Fibroblast of villous mesenchyme (primary cell): ENCODE results near the gene SLC25A13. TPM values are rescaled to one million over a fixed set of nuclear protein-coding genes. Genes with fewer than 3 reads are reported as not detected.

Experiments used
- DNase-seq: peaks from one replicate; pipeline ENCODE4 v3.0.0-alpha.2; 2010; ENCODE audit warnings: low read depth
- H3K4me3 ChIP-seq: 2 replicates; pipeline ENCODE4 v1.5.1; 2011; ENCODE audit warnings: low read depth, mild to moderate bottlenecking, low read length
- total RNA-seq: library from RNA; depleted of rRNA; stranded (reverse); fragments of >200 nt; gene quantifications from 2 replicates; pipeline ENCODE4 v1.2.3, GENCODE V29; 2012
- TF ChIP-seq, protein P1 (sequence below): IDR thresholded peaks from 2 replicates; pipeline ENCODE4 v1.5.1; 2012; ENCODE audit warnings: low read depth, mild to moderate bottlenecking, low read length; ENCODE audit not compliant: insufficient read depth

SLC25A13 gene
- total RNA-seq, 1 donor: 22.5 TPM

DNA sequence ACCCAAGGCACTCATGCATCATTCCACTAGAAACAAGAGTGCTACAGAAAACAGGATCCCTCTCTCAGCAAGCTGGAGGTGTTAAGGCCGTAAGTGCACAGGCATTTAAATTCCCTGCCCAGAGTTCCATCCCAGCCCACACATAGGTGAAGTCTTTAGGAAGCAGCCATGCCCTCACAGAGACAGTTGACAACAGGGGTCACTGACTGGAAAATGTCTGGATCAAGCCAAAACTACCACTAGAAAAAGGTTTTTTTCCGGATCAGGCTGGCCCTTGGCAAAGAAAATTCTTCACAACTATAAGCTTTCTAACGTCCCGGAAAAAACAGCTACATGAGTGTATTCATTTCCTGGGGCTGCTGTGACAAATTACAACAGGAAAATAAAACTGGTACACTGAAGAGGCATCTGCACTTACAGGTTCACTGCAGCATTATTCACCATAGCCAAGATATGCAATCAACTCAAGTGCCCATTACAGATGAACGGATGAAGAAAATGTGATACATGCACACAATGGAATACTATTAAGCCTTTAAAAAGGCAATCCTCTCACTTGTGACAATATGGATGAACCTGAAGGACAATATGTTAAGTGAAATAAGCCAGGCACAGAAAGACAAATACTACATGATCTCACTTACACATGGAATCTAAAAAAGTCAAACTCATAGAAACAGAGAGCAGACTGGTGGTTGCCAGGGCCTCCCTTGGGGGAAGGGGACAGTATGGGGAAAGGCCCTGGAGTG lies 52.5 kb downstream of the SLC25A13 start:
- TF ChIP-seq, protein P1, sequence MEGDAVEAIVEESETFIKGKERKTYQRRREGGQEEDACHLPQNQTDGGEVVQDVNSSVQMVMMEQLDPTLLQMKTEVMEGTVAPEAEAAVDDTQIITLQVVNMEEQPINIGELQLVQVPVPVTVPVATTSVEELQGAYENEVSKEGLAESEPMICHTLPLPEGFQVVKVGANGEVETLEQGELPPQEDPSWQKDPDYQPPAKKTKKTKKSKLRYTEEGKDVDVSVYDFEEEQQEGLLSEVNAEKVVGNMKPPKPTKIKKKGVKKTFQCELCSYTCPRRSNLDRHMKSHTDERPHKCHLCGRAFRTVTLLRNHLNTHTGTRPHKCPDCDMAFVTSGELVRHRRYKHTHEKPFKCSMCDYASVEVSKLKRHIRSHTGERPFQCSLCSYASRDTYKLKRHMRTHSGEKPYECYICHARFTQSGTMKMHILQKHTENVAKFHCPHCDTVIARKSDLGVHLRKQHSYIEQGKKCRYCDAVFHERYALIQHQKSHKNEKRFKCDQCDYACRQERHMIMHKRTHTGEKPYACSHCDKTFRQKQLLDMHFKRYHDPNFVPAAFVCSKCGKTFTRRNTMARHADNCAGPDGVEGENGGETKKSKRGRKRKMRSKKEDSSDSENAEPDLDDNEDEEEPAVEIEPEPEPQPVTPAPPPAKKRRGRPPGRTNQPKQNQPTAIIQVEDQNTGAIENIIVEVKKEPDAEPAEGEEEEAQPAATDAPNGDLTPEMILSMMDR: no peak
- DNase-seq: no peak
- no peak overlapping the region for H3K4me3 ChIP-seq

DNA sequence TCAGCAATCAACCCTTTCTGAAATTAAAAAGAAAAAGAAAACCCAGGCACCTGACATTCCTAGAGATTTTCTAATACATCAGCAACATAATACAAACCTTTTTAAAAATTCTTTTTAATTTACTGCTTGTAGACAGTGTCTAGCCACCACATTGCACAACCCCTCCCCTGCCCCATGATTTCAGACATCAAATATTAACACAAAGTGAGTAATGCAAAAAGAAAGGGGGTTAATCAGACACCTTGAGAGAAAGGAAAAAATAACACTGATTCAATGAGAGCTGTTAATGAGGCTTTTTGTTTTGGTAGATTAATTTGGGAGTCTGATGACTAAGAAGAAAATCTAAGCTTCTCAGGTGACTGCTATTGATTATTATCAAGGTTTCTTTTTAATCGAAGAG lies 55.3 kb downstream of the SLC25A13 start:
- H3K4me3 ChIP-seq: no peak overlapping the region
- TF ChIP-seq, protein P1: no peak
- no peak for DNase-seq

DNA sequence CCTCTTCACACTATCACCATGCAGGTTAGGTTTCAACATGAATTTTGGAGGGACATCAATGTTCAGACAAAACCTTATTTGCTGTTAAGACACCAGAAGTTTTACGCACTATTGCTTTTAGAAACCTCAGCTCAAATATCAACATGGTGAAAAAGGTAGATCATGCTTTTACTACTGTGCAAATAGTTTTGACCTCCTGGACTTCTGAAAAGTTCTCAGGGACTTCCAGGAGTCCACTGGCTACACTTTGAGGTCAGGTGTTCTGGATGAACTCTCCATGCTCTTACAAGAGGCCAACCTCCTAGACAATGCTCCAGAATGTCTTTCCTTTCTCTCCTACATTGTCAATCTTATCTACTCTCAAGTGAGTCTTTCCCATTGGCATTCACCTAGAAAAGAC lies 55.9 kb downstream of the SLC25A13 start:
- H3K4me3 ChIP-seq: no peak overlapping the region
- no peak for DNase-seq
- TF ChIP-seq, protein P1: no peak

DNA sequence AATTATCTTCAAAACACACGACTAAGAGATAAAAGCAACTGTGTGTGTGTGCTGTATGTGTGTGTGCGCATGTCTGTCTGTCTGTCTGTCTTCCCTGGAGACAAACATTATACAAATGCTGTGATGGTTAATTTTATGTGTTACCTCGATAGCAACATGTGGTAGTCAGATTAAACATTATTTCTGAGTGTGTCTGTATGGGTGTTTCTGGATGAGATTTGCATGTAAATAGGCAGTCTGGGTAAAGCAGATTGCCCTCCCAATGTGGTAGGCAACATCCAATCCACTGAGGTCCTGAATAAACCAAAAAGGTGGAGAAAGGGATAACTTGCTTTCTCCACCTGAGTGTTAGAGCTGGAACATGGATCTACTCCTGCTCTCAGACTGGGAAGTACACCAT lies 67.9 kb downstream of the SLC25A13 start:
- H3K4me3 ChIP-seq: no peak overlapping the region
- DNase-seq: no peak
- TF ChIP-seq, protein P1: no peak

DNA sequence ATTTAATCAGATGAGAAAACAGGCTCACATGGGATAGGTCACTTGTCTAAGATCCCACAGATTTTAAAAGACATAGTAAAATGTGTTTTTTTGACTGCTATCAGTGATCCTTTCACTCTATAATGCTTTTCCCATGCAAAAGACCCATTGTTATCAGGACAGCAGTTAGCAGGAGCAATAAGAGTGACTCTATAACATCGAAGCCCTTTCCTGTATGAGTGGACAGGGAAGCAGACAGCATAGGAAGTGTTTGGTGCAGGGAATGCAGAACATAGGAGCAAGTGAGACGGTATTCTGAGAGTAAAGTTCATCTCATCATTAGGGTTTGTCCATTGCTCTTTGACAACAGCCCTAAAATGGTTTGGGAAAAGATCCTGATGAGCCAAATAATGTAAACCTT lies 68.5 kb downstream of the SLC25A13 start:
- no peak overlapping the region for H3K4me3 ChIP-seq
- no peak for DNase-seq
- TF ChIP-seq, protein P1: no peak

DNA sequence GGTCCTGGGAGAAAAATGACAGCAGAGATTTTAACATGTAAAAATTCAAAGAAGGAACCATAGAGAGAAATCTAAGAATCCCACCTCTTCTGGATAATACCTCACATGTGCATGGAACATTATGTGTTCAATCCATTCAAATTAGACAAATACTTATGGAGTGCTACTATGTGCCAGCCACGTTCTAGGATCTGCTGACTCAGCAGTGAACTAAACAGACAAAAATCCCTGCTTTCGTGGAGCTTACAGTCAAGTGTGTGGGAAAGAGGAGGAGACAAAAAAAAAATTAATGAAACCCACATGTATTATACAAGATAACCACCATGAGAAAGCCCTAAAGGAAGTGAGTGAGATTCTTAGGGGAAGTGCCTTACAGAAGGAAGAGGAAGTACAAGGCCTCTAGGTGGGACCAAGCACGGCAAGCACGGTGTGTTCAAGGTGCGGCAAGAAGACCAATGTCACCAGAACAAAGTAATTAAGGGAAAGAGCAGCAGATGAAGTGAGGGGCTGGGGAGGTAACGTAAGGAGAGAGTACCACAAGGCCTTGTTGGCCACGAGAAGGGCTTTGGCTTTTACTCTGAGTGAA lies 71.0 kb downstream of the SLC25A13 start:
- TF ChIP-seq, protein P1: no peak
- no peak overlapping the region for H3K4me3 ChIP-seq
- DNase-seq: no peak

DNA sequence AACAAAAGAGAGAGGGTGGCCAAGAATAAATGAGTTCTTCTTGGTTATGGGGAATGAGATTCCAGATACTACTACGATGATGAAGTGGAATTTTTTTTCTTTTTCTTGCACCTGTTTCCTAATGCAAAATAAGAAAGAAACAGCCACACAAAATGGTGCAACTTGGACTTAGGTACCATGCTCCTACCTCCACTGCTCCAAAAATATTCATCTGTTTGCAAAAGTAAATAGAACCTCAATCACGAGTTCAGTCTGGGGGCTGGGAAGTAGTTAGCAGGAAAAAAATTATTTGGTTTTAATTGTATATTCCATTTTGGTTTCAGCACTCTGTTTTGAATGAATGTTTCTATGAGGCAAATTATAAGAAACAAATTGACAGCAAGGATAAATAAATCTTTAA lies 73.5 kb downstream of the SLC25A13 start:
- DNase-seq: no peak
- TF ChIP-seq, protein P1: no peak
- H3K4me3 ChIP-seq: no peak overlapping the region
